Caco-2 (cell line): Measurements from ENCODE around the gene MAGI1. TPM values are rescaled to one million over a fixed set of nuclear protein-coding genes. Genes with fewer than 3 reads are reported as not detected.

Experiments used
- BruUV-seq: library from RNA; stranded (reverse); fragments of 400-500 nt; replicated peaks from 2 replicates; lab custom pipeline; 2021; lab: Mats Ljungman, UMichigan
- CTCF ChIA-PET: fragments of 300-600 bp; sonication (Branson Sonifier 250); formaldehyde crosslinking; loops from one replicate; lab custom pipeline; 2022; ENCODE audit warnings: antibody characterized with exemption; lab: Charles Lee
- POLR2A ChIA-PET: fragments of 300-600 bp; sonication (Branson Sonifier 250); formaldehyde crosslinking; loops from one replicate; lab custom pipeline; 2022; ENCODE audit warnings: antibody characterized with exemption; lab: Charles Lee
- DNase-seq, 2 experiments: peaks; one replicate each; pipeline versions ENCODE4 v3.0.0 to v3.0.0-alpha.2; 2020 to 2022
- H3K27me3 ChIP-seq: replicated peaks from 2 replicates; pipeline ENCODE4 v1.6.0; 2011; ENCODE audit warnings: low read length; ENCODE audit not compliant: control insufficient read depth, insufficient read depth
- H3K36me3 ChIP-seq: 2 replicates; pipeline ENCODE4 v1.5.1; 2011; ENCODE audit warnings: low read length; ENCODE audit not compliant: control insufficient read depth, insufficient read depth
- H3K4me1 ChIP-seq: fragments of 250-450 bp; sonication (Bioruptor Pico); 2 replicates; pipeline ENCODE4 v1.5.1; 2020; ENCODE audit warnings: mild to moderate bottlenecking
- H3K4me3 ChIP-seq: 2 replicates; pipeline ENCODE4 v1.5.1; 2011; ENCODE audit warnings: low read depth, mild to moderate bottlenecking, control low read depth, low read length
- H3K9me3 ChIP-seq: fragments of 250-450 bp; sonication (Bioruptor Pico); 2 replicates; pipeline ENCODE4 v1.5.1; 2020; ENCODE audit warnings: mild to moderate bottlenecking, moderate library complexity
- H3K27ac Mint-ChIP-seq: one replicate; pipeline ENCODE4 v1.8.0; 2022; ENCODE audit warnings: mixed read lengths; ENCODE audit not compliant: unreplicated experiment
- H3K27me3 Mint-ChIP-seq: one replicate; pipeline ENCODE4 v1.8.0; 2022; ENCODE audit warnings: mixed read lengths; ENCODE audit not compliant: insufficient read depth, unreplicated experiment
- H3K36me3 Mint-ChIP-seq: one replicate; pipeline ENCODE4 v1.8.0; 2022; ENCODE audit warnings: mild to moderate bottlenecking, mixed read lengths; ENCODE audit not compliant: insufficient read depth, unreplicated experiment
- H3K4me1 Mint-ChIP-seq: one replicate; pipeline ENCODE4 v1.8.0; 2022; ENCODE audit warnings: low read depth, mixed read lengths; ENCODE audit not compliant: unreplicated experiment
- H3K4me3 Mint-ChIP-seq: one replicate; pipeline ENCODE4 v1.8.0; 2022; ENCODE audit warnings: mild to moderate bottlenecking, moderate library complexity, mixed read lengths; ENCODE audit not compliant: unreplicated experiment
- H3K9me3 Mint-ChIP-seq: one replicate; pipeline ENCODE4 v1.8.0; 2022; ENCODE audit warnings: mixed read lengths; ENCODE audit not compliant: unreplicated experiment
- intact Hi-C: fragments of 100-400 bp; cut with micrococcal nuclease; formaldehyde crosslinking; loops from one replicate; pipeline ENCODE4 v1.10.0; 2022; ENCODE audit not compliant: unreplicated experiment
- total RNA-seq: library from RNA; stranded (reverse); gene quantifications from 2 replicates; pipeline ENCODE4 v1.2.3, GENCODE V29; 2022
- TF ChIP-seq, protein P1 (sequence below), 2 experiments: fragments of 200-600 bp in 1 of 2; IDR thresholded peaks; 1 replicate in 1 of 2; 2 replicates in 1 of 2; pipeline versions ENCODE4 v1.5.1 to v1.8.0; 2011 to 2022; ENCODE audit warnings: antibody characterized with exemption in 1 of 2, control low read depth in 1 of 2, inconsistent platforms in 1 of 2, low read depth in 1 of 2, low read length in 1 of 2, mild to moderate bottlenecking in 1 of 2, moderate library complexity in 1 of 2; ENCODE audit not compliant: insufficient read depth in 1 of 2, severe bottlenecking in 1 of 2, unreplicated experiment in 1 of 2

Gene MAGI1
- total RNA-seq, 1 experiment from 2014 or later: 64.9 TPM

DNA sequence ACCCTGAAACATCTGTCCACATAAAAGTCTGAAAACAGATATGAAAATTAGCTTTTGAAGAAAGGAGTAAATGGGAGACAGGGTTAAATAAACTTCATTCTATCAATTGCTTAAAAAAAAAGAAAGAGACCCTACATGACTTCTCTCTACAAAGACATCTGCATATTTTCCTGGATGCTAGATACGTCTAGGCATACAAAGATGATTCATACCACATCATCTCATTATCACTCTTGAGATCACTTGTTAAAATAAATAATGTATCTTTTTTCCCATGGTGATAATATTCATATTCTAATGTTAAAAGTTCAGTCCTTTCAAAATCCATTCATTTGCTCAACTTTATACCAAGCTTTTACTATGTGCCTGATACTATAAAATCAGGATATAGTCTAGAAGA lies 295.8 kb downstream of the MAGI1 start:
- CTCF ChIA-PET: interaction anchor here (0.6 kb wide), 1 partner anchor 1431 kb away, joined by 4 read pairs; no protein-coding TSS in a partner anchor

DNA sequence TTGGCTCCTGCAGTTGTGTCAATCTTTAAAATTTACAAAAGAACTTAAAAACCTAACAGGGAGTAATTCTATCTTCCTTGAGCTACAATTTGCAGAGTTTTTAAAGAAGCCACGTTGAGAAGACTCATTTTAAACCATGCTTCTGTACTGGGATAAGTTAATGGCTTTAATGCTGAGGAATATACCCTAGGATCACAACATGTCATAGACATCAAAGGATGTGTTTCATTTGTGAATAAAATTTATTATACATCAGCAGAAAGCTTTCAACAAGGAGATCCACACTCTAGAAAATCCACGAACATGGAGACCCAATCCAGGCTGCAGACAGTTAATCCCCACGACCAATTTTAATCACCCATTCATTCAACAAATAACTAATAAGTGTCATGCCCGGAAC lies 297.2 kb downstream of the MAGI1 start:
- no TSS peak for BruUV-seq

More for the DNA sequence above, 295.8 kb downstream of the MAGI1 start:
- Histone ChIP-seq H3K27me3 (no peaks in the 10 kb centered on the region), H3K36me3 (no peaks in the 10 kb centered on the region), H3K4me1 (no peaks in the 10 kb centered on the region), H3K4me3 (no peak overlapping the region), H3K9me3 (no peaks in the 10 kb centered on the region)
- Mint-ChIP-seq H3K4me3 (no peak overlapping the region), H3K27ac (no peak overlapping the region), H3K9me3 (no peaks in the 10 kb centered on the region), H3K4me1 (no peaks in the 10 kb centered on the region), H3K36me3 (peaks cover 5% of the 10 kb centered on the region), H3K27me3 (no peaks in the 10 kb centered on the region)
- TF ChIP-seq, protein P1, sequence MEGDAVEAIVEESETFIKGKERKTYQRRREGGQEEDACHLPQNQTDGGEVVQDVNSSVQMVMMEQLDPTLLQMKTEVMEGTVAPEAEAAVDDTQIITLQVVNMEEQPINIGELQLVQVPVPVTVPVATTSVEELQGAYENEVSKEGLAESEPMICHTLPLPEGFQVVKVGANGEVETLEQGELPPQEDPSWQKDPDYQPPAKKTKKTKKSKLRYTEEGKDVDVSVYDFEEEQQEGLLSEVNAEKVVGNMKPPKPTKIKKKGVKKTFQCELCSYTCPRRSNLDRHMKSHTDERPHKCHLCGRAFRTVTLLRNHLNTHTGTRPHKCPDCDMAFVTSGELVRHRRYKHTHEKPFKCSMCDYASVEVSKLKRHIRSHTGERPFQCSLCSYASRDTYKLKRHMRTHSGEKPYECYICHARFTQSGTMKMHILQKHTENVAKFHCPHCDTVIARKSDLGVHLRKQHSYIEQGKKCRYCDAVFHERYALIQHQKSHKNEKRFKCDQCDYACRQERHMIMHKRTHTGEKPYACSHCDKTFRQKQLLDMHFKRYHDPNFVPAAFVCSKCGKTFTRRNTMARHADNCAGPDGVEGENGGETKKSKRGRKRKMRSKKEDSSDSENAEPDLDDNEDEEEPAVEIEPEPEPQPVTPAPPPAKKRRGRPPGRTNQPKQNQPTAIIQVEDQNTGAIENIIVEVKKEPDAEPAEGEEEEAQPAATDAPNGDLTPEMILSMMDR (IDR thresholded peaks at IDR 0.05; ENCODE audit: insufficient read depth in 1 of 2, low read depth in 1 of 2, low read length in 1 of 2, severe bottlenecking in 1 of 2, unreplicated experiment in 1 of 2): no peak
- no TSS peak for BruUV-seq
- POLR2A ChIA-PET: no interaction called here
- intact Hi-C loops: no loop called here
- DNase-seq: no peak

DNA sequence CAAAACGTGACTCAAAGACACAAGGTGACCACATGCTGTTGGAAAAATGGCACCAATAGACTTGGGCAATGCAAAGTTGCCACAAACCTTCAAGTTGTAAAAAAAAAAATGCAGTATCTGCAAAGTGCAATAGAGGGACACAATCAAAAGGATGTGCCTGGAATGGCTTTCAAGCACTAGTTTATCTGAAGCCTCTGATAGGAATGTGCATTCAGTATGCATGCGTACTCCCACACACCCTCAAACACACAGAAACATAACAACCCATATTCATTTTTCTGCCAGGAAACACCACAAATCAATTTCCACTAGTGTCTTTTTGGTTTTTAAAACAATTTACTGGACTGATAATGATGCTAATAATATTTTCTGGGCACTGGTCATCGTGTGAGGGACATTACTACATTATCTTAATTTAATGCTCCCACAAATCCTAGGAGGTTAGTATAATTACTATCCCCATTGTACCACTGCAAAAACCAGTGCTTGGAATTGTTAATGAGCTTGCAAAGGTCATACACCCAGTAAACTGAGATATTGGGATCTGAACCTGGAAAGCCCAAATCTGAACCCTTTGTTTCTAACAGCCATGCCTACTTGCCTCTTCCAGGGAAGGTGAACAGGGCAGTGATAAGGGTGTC lies 298.7 kb downstream of the MAGI1 start:
- no peak for DNase-seq
- H3K36me3 Mint-ChIP-seq: peaks cover 5% of the 10 kb centered on the region
- H3K4me1 Mint-ChIP-seq: no peaks in the 10 kb centered on the region
- TF ChIP-seq, protein P1 (IDR thresholded peaks at IDR 0.05; ENCODE audit: insufficient read depth in 1 of 2, low read depth in 1 of 2, low read length in 1 of 2, severe bottlenecking in 1 of 2, unreplicated experiment in 1 of 2): no peak
- Histone ChIP-seq H3K4me3 (no peak overlapping the region), H3K9me3 (no peaks in the 10 kb centered on the region), H3K27me3 (no peaks in the 10 kb centered on the region), H3K36me3 (no peaks in the 10 kb centered on the region), H3K4me1 (no peaks in the 10 kb centered on the region)
- CTCF ChIA-PET: no interaction called here
- POLR2A ChIA-PET: no interaction called here
- no peaks in the 10 kb centered on the region for H3K9me3 Mint-ChIP-seq
- intact Hi-C loops: no loop called here
- no peak overlapping the region for H3K27ac Mint-ChIP-seq
- BruUV-seq: no TSS peak
- H3K4me3 Mint-ChIP-seq: no peak overlapping the region
- no peaks in the 10 kb centered on the region for H3K27me3 Mint-ChIP-seq

More for the DNA sequence above, 297.2 kb downstream of the MAGI1 start:
- Mint-ChIP-seq H3K4me1 (no peaks in the 10 kb centered on the region), H3K27me3 (no peaks in the 10 kb centered on the region), H3K27ac (no peak overlapping the region), H3K36me3 (peaks cover 5% of the 10 kb centered on the region), H3K9me3 (no peaks in the 10 kb centered on the region), H3K4me3 (no peak overlapping the region)
- H3K36me3 ChIP-seq: no peaks in the 10 kb centered on the region
- DNase-seq: no peak
- no peak overlapping the region for H3K4me3 ChIP-seq
- CTCF ChIA-PET: interaction anchor here (1.2 kb wide), 1 partner anchor 9 kb away, joined by 5 read pairs; no protein-coding TSS in a partner anchor
- H3K4me1 ChIP-seq: no peaks in the 10 kb centered on the region
- H3K9me3 ChIP-seq: no peaks in the 10 kb centered on the region
- intact Hi-C loops: no loop called here
- H3K27me3 ChIP-seq: no peaks in the 10 kb centered on the region
- POLR2A ChIA-PET: no interaction called here
- TF ChIP-seq, protein P1 (IDR thresholded peaks at IDR 0.05; ENCODE audit: insufficient read depth in 1 of 2, low read depth in 1 of 2, low read length in 1 of 2, severe bottlenecking in 1 of 2, unreplicated experiment in 1 of 2): no peak
